ENCODE results near the gene APH1A.
"Not testable (repeated sequence)": the region's sequence is repeated elsewhere in the genome, so short reads cannot be mapped to it uniquely, and the experiment has no call there.

The APH1A gene

DNA sequence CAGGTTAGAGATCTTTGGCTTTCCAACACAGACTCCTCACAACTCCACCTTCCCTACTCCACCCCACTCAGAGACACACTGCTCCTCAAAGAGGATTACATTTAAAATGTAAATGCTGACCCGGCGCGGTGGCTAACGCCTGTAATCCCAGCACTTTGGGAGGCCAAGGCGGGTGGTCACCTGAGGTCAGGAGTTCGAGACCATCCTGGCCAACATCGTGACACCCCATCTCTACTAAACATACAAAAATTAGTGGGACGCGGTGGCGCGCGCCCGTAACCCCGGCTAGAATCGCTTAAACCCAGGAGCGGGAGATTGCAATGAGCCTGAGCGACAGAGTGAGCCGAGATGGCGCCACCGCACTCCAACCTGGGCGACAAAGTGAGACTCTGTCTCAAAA is 31.1 kb downstream of the APH1A start:
- H3K4me3 ChIP-seq (ENCODE audit: low read depth, low read length) = no peak overlapping the region
- TF ChIP-seq, protein P1, sequence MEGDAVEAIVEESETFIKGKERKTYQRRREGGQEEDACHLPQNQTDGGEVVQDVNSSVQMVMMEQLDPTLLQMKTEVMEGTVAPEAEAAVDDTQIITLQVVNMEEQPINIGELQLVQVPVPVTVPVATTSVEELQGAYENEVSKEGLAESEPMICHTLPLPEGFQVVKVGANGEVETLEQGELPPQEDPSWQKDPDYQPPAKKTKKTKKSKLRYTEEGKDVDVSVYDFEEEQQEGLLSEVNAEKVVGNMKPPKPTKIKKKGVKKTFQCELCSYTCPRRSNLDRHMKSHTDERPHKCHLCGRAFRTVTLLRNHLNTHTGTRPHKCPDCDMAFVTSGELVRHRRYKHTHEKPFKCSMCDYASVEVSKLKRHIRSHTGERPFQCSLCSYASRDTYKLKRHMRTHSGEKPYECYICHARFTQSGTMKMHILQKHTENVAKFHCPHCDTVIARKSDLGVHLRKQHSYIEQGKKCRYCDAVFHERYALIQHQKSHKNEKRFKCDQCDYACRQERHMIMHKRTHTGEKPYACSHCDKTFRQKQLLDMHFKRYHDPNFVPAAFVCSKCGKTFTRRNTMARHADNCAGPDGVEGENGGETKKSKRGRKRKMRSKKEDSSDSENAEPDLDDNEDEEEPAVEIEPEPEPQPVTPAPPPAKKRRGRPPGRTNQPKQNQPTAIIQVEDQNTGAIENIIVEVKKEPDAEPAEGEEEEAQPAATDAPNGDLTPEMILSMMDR (IDR thresholded peaks at IDR 0.05; ENCODE audit: insufficient read depth, low read depth, low read length, missing control alignments) = no peak
- no peak for DNase-seq (ENCODE audit: low read depth)

DNA sequence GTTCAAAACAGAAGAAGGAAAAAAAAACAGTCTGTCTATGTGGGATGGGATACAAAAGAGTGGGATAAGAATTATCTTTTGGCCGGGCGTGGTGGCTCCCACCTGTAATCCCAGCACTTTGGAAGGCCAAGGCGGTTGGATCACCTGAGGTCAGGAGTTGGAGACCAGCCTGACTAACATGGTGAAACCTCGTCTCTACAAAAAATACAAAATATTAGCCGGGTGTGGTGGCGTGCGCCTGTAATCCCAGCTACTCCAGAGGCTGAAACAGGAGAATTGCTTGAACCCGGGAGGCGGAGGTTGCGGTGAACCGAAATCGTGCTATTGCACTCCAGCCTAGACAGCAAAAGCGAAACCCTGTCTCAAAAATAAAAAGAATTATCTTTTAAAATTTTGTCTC is 31.6 kb downstream of the APH1A start:
- not testable (repeated sequence) for DNase-seq (ENCODE audit: low read depth); H3K4me3 ChIP-seq (ENCODE audit: low read depth, low read length)

DNA sequence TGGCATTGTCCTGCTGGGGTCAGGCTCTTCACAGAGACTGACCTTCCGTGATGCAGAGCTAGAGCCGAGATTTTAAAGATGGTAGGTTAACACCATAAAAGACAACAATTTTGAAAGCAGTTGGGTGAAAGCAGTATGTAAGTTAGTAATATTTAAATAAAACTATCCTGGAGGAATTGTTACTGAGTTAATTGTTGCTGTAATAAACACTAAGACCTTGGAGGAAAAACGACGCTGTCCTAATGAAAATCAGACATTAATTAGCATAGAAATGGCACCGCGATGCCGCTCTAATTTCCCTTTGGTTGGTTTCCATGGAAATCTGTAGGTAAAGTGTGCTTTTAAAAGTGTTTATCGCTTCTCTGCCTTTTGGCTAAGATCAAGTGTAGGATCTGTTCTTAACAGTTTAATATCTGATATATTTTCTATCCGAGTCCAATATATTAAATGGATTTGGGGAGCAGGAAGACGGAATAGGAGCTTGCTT is 32.2 kb downstream of the APH1A start:
- no peak for DNase-seq (ENCODE audit: low read depth)
- peak overlapping the region; percentile 98 for H3K4me3 ChIP-seq (ENCODE audit: low read depth, low read length)
- TF ChIP-seq, protein P1 (IDR thresholded peaks at IDR 0.05; ENCODE audit: insufficient read depth, low read depth, low read length, missing control alignments) = no peak

DNA sequence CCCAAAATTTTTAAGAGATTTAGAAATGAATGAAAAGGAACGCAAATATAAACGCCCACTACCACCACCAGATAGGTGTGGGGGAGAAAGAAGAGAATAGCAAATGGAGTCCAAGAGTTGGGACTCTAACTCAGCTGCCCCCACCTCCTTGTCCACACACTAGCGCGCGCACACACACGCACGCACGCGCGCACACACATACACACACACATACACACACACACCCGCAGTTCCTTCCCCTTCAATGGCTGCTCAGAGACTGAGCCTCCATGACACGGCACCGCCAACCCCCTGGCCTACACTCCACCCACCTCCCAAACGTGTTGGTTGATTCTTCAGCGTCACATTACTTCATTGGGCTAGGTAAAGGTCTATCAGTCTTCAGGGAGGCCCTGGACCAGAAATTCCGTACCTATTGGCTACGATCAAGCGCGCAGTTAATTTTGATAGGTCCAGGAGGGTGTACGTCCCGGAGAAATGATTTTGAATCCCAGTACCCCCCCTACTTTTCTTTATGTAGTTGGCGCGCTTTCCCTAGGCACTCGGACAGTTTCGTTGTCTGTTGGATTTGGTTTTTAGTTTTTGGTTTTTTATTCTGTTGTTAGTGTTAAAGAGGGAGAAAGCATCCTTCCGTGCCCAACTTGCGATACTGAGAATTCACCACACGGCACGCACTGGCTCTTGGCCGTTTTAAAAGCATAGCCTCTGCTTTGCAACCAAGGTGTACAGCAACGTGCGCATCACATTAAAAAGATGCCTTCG is 32.8 kb downstream of the APH1A start, which contains the start of gene ANP32E:
Gene ANP32E, minus strand, starts transcription at position 261 of the 762 bp plus-strand sequence. CDS start 326 bp downstream, outside the sequence.
- peak within 1 kb of the TSS; percentile 98 for H3K4me3 ChIP-seq (ENCODE audit: low read depth, low read length)
- DNase-seq (ENCODE audit: low read depth) = peak; percentile 99
- TF ChIP-seq, protein P1 (IDR thresholded peaks at IDR 0.05; ENCODE audit: insufficient read depth, low read depth, low read length, missing control alignments) = peak; percentile 6

DNA sequence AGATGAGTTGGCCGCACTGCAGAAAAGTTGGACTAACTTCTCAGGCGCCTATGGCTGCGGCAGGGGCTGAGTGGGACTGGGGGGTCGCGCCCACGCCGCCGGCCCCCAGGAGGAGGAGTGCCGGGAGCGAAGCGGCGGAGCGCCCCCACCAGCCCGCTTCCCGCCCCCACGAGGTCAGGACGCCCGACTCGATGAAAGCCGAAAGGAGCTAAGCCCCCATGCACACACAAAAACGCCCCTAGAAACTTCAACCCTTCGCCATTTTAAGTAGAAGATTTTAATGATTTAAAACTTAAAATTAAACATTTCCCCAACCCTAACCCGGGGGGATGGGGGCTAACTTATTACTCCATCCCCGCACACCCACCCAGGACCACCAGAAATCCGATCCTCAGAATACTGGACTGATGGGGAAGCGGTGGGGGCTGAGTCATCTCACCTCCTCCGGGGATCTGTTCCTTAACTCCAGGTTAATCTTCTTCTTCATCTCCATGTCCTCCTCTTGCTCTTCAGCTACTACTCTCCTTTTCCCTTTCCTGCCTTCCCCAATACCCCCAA is 33.4 kb downstream of the APH1A start:
- TF ChIP-seq, protein P1 (IDR thresholded peaks at IDR 0.05; ENCODE audit: insufficient read depth, low read depth, low read length, missing control alignments) = no peak
- peak; percentile 49 for DNase-seq (ENCODE audit: low read depth)
- H3K4me3 ChIP-seq (ENCODE audit: low read depth, low read length) = peak overlapping the region; percentile 98

DNA sequence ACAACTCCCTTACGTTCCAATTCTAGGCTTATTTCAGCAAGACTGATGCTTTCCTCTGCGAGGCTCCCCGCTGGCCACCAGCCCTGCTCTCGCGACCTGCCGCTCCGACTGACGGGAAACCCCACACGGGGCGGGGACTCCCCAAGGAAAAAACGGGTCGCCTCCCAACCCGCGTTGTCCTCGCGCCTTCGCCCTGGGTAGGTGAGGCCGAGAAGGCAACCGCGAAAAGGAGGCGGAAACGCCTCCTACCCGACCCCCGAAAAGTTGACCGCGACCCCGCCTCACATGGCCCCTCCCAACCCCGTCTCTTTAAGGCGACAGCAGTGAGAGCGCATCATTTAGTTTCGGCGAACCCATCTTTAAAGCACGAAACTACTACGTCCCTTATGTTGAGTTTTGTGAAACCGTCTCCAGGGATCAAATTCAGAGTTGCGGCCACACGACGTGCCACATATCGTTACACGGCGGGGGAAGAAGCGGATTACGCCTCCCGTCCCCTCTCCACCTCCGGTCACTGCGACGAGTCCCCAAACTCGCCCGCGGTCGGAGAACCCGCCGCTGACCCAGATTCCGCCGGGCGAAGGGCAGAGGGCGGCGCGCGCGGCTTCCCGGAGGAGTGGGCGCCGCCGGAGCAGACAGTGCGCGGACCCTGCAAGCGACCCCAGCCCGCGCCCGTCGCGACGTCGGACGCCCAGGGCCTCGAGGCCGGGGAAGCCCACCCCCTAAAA is 34.1 kb downstream of the APH1A start:
- TF ChIP-seq, protein P1 (IDR thresholded peaks at IDR 0.05; ENCODE audit: insufficient read depth, low read depth, low read length, missing control alignments) = no peak
- DNase-seq (ENCODE audit: low read depth) = peak; percentile 96
- peak overlapping the region; percentile 98 for H3K4me3 ChIP-seq (ENCODE audit: low read depth, low read length)

DNA sequence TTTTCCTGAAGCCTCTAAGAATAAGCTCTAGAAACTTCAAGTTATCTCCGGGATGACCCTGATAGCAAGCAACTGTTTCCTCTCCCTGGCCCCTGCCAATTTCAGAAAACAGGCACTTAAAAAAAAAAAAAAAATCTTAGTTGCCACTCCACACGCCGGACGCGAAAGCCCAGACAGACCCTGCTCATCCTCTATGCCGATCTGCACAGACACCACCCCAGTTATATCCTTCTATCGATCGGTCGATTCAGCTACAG is 34.6 kb downstream of the APH1A start:
- peak overlapping the region; percentile 98 for H3K4me3 ChIP-seq (ENCODE audit: low read depth, low read length)
- TF ChIP-seq, protein P1 (IDR thresholded peaks at IDR 0.05; ENCODE audit: insufficient read depth, low read depth, low read length, missing control alignments) = no peak
- no peak for DNase-seq (ENCODE audit: low read depth)
